ENCODE results near the gene PDGFRB. TPM values are rescaled to one million over a fixed set of nuclear protein-coding genes. Genes with fewer than 3 reads are reported as not detected.

The PDGFRB gene
- total and polyA plus RNA-seq, 10 of the 15 experiments (the other 5 are each of a cell fraction or from before 2014, with no cell fraction given) = 0.02 to 3.0 (median 1.0) TPM

DNA sequence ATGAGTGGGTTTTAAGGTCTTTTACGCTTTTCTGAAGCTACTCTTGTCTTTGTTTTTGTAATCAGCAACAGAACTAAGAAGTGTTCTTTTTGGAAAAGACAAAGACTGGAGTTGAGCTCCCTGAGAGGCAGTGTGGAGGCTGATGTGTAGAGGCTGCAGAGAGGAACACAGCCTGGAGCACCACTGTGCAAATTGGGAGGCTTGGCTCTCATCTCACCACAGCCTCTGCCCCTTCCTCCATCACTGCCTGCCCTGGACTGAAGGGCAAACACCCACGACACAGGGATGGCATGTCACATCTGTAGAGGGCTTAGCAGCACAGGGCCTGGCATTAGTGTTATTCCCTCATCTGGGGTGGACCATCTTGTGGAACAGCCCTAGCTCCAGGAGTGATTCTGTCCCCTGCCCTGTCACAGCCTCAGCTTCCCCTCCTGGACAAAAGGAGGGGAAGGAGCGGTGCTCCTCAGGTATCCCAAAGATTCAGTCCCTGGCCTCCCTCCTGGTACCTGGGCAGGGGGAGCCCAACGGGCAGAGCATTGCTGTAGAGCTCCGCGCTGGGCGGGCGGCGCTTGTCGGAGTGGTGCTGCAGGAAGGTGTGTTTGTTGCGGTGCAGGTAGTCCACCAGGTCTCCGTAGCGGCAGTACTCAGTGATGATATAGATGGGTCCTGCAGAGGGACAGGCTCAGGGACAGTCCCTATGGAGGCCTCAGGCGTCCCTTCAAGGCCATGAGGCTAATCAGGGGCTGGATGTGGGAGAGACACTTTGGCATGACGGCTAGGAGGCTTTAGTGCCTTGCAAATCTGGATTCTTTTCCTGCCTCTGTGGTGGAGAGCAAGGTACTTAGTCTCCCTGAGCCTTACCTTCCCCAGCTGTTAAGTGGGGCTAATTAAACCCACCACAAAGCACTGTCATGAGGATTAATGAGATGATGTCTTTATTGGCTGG, 32.8 kb downstream of the PDGFRB start (continued):
- TF ChIP-seq, protein P1, sequence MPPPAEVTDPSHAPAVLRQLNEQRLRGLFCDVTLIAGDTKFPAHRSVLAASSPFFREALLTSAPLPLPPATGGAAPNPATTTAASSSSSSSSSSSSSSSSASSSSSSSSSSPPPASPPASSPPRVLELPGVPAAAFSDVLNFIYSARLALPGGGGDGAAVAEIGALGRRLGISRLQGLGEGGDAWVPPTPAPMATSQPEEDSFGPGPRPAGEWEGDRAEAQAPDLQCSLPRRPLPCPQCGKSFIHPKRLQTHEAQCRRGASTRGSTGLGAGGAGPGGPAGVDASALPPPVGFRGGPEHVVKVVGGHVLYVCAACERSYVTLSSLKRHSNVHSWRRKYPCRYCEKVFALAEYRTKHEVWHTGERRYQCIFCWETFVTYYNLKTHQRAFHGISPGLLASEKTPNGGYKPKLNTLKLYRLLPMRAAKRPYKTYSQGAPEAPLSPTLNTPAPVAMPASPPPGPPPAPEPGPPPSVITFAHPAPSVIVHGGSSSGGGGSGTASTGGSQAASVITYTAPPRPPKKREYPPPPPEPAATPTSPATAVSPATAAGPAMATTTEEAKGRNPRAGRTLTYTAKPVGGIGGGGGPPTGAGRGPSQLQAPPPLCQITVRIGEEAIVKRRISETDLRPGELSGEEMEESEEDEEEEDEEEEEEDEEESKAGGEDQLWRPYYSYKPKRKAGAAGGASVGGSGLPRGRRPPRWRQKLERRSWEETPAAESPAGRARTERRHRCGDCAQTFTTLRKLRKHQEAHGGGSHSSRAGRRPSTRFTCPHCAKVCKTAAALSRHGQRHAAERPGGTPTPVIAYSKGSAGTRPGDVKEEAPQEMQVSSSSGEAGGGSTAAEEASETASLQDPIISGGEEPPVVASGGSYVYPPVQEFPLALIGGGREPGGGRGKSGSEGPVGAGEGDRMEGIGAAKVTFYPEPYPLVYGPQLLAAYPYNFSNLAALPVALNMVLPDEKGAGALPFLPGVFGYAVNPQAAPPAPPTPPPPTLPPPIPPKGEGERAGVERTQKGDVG (CRISPR knock-in tag; IDR thresholded peaks at IDR 0.05) = no peak
- TF ChIP-seq YBX1 (IDR thresholded peaks at IDR 0.05) (no peak), YY1 (IDR thresholded peaks at IDR 0.05; ENCODE audit: low read depth, low read length) (no peak), SUPT20H (IDR thresholded peaks at IDR 0.05; ENCODE audit: borderline replicate concordance, control insufficient read depth, low read depth, low read length) (no peak), SPI1 (IDR thresholded peaks at IDR 0.05; ENCODE audit: borderline replicate concordance, insufficient read depth, low read depth, low read length) (no peak), ESRRA (IDR thresholded peaks at IDR 0.05; ENCODE audit: low read length) (no peak), TCF7 (IDR thresholded peaks at IDR 0.05; ENCODE audit: borderline replicate concordance) (no peak), NBN (IDR thresholded peaks at IDR 0.05) (no peak)
- TF ChIP-seq, protein P2, sequence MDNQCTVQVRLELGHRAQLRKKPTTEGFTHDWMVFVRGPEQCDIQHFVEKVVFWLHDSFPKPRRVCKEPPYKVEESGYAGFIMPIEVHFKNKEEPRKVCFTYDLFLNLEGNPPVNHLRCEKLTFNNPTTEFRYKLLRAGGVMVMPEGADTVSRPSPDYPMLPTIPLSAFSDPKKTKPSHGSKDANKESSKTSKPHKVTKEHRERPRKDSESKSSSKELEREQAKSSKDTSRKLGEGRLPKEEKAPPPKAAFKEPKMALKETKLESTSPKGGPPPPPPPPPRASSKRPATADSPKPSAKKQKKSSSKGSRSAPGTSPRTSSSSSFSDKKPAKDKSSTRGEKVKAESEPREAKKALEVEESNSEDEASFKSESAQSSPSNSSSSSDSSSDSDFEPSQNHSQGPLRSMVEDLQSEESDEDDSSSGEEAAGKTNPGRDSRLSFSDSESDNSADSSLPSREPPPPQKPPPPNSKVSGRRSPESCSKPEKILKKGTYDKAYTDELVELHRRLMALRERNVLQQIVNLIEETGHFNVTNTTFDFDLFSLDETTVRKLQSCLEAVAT (IDR thresholded peaks at IDR 0.05) = no peak
- TF ChIP-seq, protein P3, sequence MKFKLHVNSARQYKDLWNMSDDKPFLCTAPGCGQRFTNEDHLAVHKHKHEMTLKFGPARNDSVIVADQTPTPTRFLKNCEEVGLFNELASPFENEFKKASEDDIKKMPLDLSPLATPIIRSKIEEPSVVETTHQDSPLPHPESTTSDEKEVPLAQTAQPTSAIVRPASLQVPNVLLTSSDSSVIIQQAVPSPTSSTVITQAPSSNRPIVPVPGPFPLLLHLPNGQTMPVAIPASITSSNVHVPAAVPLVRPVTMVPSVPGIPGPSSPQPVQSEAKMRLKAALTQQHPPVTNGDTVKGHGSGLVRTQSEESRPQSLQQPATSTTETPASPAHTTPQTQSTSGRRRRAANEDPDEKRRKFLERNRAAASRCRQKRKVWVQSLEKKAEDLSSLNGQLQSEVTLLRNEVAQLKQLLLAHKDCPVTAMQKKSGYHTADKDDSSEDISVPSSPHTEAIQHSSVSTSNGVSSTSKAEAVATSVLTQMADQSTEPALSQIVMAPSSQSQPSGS (IDR thresholded peaks at IDR 0.05; ENCODE audit: low read length) = no peak
- TF ChIP-seq, protein P4, sequence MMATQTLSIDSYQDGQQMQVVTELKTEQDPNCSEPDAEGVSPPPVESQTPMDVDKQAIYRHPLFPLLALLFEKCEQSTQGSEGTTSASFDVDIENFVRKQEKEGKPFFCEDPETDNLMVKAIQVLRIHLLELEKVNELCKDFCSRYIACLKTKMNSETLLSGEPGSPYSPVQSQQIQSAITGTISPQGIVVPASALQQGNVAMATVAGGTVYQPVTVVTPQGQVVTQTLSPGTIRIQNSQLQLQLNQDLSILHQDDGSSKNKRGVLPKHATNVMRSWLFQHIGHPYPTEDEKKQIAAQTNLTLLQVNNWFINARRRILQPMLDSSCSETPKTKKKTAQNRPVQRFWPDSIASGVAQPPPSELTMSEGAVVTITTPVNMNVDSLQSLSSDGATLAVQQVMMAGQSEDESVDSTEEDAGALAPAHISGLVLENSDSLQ (IDR thresholded peaks at IDR 0.05) = no peak
